C4-2B (cell line): Measurements from ENCODE around the gene MBNL1.

Experiments
- ZFX ChIP-seq: fragments of 450-650 bp; IDR thresholded peaks from 2 replicates; pipeline ENCODE4 v1.6.1; 2017
- TF ChIP-seq, protein P1 (sequence below): fragments of 450-650 bp; conservative IDR thresholded peaks from 2 replicates; pipeline ENCODE4 v1.5.1; 2017; ENCODE audit warnings: mild to moderate bottlenecking

DNA sequence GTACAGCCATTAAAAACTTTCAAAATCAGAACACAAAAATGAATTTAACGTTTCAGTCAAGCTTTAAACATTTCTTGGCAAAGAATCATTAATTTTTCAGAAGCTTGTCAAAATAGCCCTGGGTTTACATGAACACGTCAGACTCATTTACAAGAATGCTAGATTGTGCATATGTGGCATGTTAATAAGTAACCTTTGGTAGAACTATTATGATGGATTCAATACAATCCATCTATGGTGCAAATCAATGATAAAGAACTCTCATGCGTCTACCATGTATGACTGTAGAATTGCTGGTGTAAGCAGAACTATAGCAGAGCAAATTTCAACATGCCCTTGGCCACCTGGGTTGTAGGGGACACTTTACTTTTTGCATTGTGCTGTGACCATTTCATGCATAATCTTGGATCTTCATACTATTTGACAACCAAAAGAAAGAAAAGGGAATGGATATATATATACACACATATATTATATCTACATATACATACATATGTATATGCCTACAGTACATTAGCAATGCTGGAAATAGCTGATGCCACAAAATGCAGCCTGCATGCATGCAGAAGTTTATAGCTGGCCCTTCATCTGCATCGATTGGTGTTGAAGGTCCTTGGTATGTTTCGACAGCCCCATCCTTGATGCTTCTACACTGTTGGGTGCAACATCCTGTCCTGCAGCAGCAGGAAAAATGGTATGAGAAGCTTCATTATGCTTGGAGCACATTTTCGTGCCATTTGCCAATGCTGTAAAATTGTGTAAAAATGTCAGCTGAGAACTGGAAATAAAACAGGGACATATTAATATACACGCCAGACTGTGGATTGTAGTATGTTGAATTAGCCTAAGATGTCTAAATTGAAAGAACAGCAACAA, 189.0 kb downstream of the MBNL1 start:
- TF ChIP-seq, protein P1, sequence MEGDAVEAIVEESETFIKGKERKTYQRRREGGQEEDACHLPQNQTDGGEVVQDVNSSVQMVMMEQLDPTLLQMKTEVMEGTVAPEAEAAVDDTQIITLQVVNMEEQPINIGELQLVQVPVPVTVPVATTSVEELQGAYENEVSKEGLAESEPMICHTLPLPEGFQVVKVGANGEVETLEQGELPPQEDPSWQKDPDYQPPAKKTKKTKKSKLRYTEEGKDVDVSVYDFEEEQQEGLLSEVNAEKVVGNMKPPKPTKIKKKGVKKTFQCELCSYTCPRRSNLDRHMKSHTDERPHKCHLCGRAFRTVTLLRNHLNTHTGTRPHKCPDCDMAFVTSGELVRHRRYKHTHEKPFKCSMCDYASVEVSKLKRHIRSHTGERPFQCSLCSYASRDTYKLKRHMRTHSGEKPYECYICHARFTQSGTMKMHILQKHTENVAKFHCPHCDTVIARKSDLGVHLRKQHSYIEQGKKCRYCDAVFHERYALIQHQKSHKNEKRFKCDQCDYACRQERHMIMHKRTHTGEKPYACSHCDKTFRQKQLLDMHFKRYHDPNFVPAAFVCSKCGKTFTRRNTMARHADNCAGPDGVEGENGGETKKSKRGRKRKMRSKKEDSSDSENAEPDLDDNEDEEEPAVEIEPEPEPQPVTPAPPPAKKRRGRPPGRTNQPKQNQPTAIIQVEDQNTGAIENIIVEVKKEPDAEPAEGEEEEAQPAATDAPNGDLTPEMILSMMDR, result no peak
- TF ChIP-seq ZFX, result no peak
